Ammon's horn (tissue), 1 donor: ENCODE measurements around the gene DHRS7B.
"Not testable (repeated sequence)": the region's sequence is repeated elsewhere in the genome, so short reads cannot be mapped to it uniquely, and the experiment has no call there.

Experiments used
- DNase-seq: peaks from one replicate; pipeline ENCODE4 v3.0.0-alpha.2; 2016; ENCODE audit warnings: low spot score

The DHRS7B gene

GRCh38 chr17:21210411-21211076, 83.8 kb downstream of the DHRS7B start:
- DNase-seq: no peak

- no peak for DNase-seq
These were observed 85.2 kb downstream of the DHRS7B start for GRCh38 chr17:21211825-21212479.

GRCh38 chr17:21212826-21213637, 86.3 kb downstream of the DHRS7B start:
- DNase-seq: no peak

- no peak for DNase-seq
These were observed 86.9 kb downstream of the DHRS7B start for GRCh38 chr17:21213638-21214014.

- DNase-seq: peak; percentile 98
These were observed 87.4 kb downstream of the DHRS7B start, which contains the start of gene TMEM11 for GRCh38 chr17:21214015-21214776. TSS of gene TMEM11 (minus strand) at chr17:21214161. CDS start at chr17:21214152, 9 bp downstream.

GRCh38 chr17:21214777-21215541, 88.2 kb downstream of the DHRS7B start:
- no peak for DNase-seq

GRCh38 chr17:21215935-21216334, 89.2 kb downstream of the DHRS7B start:
- no peak for DNase-seq

GRCh38 chr17:21217346-21217745, 90.6 kb downstream of the DHRS7B start:
- DNase-seq: no peak

GRCh38 chr17:21218101-21218500, 91.3 kb downstream of the DHRS7B start:
- DNase-seq: no peak

- DNase-seq: no peak
These were observed 92.1 kb downstream of the DHRS7B start for GRCh38 chr17:21218831-21219380.

GRCh38 chr17:21223086-21223485, 96.3 kb downstream of the DHRS7B start:
- no peak for DNase-seq

- DNase-seq: not testable (repeated sequence)
These were observed 100.5 kb downstream of the DHRS7B start for GRCh38 chr17:21227277-21227676.

- DNase-seq: no peak
These were observed 101.3 kb downstream of the DHRS7B start for GRCh38 chr17:21228111-21228510.

GRCh38 chr17:21228845-21229244, 102.1 kb downstream of the DHRS7B start:
- no peak for DNase-seq

GRCh38 chr17:21231533-21231932, 104.8 kb downstream of the DHRS7B start:
- DNase-seq: no peak

GRCh38 chr17:21232033-21232749, 105.4 kb downstream of the DHRS7B start:
- DNase-seq: no peak

- DNase-seq: no peak
These were observed 107.0 kb downstream of the DHRS7B start for GRCh38 chr17:21233581-21234347.

- DNase-seq: no peak
These were observed 109.2 kb downstream of the DHRS7B start for GRCh38 chr17:21235921-21236320.

GRCh38 chr17:21239680-21240368, 113.1 kb downstream of the DHRS7B start:
- no peak for DNase-seq
